GM18873 (cell line): ENCODE results near the gene SPON1.
"Not testable (repeated sequence)": the region's sequence is repeated elsewhere in the genome, so short reads cannot be mapped to it uniquely, and the experiment has no call there.

Source experiments
- ATAC-seq: cut with Tn5 transposase; IDR thresholded peaks from one replicate; pipeline ENCODE4 v1.9.1; 2021; ENCODE audit warnings: mild to moderate bottlenecking, moderate library complexity, moderate number of reproducible peaks; ENCODE audit not compliant: unreplicated experiment, low FRiP score

The SPON1 gene

DNA sequence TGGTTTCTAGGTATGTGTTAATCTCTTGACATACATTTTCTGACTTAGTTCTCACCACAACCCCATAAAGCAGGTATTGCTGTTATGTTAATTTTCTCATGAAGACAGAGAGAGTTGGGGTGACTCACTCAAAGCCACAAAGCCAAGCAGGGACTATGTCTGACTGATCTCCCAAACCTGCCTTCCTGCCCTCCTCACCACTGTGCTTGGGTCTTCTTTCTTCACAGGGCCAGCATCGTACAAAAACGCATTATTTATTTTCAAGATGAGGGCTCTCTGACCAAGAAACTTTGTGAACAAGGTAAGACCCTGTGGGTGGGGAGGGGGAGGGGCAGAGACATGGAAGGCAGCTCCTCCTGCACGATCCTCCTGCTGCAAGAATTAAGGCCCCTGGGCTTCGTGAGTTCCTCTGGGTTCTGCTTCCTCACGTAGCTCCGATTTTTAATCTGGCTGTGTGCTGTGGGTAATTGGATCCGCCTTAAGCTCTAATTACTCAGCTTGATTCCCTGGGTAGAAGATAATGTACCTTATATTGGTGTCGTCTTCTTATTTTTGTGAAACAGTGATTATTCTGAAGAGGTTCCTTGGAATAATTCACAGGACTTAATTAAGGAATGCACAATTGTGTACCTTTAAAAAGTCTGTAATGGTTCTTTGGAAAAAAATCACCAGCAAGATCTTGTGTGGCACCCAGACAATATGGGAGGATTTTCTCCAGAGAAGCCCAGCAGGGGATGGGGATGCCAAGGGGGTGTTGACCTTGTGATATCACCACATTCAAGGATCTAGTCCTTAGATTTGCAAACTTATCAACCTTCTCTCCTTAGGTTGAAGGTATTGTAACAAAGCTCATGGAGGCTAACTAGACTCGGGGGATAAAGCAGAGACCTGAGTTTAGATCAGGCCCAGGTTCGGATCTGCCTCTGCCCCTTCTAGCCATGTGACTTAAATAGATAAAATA is 112.9 kb downstream of the SPON1 start:
- ATAC-seq = no peak

DNA sequence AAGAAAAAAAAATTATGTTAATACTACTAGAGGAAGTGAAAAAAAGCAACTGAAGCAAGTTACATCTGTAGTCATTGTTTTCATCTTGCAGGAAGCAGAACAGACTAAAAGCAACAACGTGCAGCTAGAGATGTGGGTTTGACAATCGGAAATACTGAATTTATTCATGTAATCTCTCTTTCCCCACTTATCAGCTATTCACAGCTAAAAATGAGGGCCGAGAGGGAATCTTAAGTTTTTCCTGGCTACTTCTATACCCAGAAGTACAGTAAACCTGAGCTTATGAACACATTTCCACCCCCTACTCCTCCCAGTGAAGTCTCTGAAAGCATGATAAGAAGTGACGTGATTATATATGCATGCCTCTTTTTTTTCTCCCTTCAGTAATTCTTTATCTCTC is 116.5 kb downstream of the SPON1 start:
- no peak for ATAC-seq

DNA sequence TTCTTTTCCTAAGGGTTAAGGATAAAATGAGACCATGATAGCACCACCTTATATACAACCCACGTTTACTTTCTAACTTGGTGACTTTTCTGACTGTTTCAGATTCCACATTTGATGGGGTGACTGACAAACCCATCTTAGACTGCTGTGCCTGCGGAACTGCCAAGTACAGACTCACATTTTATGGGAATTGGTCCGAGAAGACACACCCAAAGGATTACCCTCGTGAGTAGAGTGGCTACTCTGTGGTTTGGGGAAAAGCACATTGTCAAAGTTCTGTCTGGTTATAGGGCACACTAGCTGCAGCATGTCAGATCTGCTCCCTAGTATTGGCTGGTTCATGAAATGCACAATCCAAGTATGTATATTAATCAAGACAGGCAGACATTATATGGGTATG is 117.3 kb downstream of the SPON1 start:
- no peak for ATAC-seq

DNA sequence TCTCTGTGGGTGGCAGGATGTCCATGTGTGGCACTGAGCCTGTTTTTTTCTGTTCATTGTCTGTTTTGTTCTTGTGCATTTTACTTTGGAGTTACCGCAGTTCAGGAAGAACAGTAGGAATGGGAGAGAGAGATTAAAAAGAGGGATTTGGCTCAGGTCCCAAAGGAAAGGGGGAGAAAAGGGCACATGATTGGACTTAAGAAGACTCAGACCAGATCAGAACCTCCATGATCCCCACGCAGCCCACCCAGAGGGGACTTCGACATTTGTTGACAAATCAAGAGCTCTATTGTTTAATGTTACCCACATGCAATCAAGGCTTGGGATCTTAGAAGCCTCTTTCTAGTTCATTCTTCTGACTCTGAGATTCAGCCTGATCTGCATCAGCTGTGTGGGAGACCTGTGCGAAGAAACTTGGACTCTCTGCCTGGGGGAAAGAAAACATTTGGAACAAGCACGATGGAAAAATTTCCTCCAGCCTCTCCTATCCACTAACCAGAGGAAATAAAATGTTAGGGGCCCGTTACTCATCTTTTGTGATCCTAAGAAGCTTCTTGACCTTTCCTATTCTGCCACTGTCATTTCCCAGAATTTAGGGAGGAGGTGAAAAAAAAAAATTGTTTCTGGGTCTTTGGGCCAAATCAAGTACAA is 119.2 kb downstream of the SPON1 start:
- no peak for ATAC-seq

DNA sequence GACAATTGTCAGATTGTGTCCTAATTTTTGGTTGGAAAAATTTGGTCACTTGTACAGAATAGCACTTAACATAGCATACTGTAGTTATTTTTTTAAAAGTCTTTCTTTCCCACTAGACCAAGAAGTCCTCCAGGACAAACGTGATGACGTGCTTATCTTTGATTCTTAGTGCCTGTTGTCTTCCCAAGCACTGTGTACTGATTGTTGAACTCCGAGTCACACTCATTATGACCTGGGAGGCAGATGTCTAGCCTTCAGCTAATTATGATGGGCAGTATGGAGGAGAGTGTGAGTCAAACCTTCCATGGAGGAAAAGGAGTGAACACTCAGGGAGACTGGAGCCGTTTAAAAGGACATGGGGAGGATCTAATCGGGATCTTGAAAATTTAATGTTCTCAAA is 119.8 kb downstream of the SPON1 start:
- no peak for ATAC-seq

DNA sequence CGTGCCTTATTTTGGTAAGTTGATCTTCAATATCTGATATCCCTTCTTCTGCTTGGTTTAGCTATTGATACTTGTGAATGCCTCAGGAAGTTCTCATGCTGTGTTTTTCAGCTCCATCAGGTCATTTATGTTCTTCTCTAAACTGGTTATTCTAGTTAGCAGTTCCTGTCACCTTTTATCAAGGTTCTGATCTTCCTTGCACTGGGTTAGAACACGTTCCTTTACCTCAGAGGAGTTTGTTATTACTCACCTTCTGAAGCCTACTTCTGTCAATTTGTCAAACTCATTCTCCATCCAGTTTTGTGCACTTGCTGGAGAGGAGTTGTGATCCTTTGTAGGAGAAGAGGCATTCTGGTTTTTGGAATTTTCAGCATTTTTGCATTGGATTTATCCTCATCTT is 126.3 kb downstream of the SPON1 start:
- not testable (repeated sequence) for ATAC-seq

DNA sequence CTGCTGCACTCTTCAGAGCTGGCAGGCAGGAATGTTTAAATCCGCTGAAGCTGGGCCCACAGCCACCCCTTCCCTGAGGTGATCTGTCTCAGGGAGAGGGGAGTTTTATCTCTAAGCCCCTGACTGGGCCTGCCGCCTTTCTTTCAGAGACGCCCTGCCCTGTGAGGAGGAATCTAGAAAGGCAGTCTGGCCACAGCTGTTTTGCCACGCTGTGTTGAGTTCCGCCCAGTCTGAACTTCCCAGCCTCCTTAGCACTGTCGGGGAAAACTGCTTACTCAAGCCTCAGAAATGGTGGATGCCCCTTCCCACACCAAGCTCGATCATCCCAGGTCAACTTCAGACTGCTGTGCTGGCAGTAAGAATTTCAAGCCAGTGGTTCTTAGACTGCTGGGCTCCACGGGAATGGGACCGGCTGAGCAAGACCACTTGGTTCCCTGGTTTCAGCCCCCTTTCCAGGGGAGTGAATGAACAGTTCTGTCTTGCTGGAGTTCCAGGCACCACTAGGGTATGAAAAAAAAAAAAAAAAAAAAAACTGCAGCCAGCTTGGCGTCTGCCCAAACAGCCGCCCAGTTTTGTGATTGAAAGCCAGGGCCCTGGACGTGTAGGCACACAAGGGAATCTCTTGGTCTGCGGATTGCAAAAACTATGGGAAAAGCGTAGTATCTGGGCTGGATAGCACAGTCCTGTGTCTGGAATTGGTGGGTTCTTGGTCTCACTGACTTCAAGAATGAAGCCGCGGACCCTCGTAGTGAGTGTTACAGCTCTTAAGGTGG is 127.4 kb downstream of the SPON1 start:
- no peak for ATAC-seq

DNA sequence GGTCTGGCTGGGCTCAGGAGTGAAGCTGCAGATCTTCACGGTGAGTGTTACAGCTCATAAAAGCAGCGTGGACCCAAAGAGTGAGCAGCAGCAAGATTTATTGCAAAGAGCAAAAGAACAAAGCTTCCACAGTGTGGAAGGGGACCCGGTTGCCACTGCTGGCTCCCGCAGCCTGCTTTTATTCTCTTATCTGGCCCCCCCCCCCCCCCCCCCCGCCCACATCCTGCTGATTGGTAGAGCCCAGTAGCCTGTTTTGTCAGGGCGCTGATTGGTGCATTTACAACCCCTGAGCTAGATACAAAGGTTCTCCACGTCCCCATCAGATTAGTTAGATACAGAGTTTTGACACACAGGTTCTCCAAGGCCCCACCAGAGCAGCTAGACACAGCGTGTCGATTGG is 128.1 kb downstream of the SPON1 start:
- not testable (repeated sequence) for ATAC-seq

DNA sequence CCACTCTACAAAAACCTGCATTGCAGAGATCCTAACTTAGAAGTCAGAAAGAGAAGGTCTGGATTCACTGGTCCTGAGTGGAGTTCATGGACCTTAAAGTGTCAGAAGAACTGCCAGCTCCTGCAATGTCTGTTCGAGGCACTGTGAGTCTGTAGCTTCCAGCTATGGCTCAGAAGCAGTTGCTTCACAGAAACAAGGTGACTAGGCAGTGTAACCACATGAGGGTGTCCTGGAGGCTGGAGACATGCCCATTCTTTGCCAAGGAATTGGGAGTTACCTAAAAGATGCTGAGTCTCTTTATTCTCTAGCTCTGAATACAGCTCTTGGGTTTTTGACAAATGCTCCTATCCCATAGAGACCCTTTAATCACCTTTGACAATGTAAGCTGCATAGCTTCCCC is 130.5 kb downstream of the SPON1 start:
- ATAC-seq = no peak

DNA sequence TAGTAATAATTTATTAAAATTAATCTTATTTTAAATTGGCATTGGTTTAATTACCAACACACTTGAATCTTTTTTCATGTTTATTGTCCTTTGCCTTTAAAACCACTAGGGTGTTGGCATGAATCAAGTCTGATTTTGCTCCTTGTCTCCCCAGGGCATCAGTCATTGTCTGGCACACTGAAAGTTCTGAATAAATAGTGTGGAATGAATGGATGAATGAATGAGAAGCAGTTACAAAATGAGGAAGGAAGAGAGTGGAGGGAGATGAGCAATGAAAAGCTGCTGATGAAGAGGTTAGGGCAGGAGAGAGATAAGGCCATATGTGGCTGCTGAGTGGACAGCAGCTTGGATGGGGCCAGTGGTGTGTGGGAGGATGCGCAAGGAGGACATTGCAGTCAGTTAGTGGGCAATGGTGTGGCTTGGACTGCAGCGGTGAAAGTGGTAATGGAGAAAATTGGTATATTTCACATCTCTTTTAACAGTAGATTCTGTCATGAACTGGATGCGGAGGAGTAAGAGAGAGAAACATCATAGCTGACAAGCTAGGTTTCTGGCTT is 132.0 kb downstream of the SPON1 start:
- no peak for ATAC-seq

DNA sequence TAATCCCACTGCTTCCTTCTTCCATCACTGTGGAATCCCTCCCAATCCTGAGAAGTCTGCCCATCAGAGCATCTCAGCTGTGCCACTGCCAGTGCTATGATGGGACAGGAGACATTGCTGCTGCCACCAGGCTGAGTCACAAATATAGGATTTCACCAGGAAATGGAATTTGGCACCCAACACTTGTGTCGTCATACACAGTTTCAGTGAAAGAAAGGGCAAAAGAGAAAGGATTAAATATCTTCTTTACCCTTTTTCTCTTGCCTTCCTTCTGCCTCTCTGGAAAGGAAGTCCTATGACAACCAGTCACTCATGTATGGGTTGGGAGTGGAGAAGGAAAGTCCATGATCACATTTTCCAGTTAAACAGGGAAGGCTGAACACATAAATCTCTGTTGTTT is 133.4 kb downstream of the SPON1 start:
- ATAC-seq = no peak

DNA sequence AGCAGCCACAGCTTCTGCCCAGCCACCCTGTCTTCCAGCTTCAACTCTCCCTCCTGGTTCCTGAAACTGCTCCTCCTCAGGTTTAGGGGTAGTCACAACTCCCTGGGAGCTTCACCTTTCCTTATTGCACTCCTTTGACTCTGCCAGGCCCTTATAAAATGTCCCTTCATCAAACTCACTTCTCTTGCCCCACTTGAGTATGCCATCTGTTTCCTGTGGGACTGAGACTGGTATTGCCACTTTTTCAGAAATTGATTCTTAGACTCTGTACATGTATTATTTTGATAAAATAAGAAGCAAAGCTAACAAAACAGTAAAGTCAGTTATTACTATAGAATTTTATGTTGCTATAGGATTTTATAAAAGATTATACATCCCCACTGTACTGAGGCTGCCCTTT is 134.1 kb downstream of the SPON1 start:
- no peak for ATAC-seq

DNA sequence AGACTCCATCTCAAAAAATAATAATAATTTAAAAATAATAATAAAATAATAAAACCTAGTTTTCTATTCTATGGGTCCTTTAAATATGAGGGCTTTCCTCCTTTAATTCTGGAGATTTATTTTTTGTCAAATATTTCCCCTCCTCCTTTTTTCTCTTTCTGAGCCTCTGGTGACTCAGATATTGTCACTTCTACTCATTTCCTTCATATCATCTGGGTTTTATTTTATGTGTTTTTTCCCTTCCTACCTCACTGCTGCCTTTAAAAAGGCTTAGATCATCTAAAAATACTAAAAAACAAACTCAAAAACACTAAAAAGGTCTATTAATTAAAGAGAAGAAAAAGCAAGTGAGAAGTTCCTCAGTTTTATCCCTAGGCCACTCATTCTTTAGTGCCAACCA is 138.9 kb downstream of the SPON1 start:
- ATAC-seq = no peak

DNA sequence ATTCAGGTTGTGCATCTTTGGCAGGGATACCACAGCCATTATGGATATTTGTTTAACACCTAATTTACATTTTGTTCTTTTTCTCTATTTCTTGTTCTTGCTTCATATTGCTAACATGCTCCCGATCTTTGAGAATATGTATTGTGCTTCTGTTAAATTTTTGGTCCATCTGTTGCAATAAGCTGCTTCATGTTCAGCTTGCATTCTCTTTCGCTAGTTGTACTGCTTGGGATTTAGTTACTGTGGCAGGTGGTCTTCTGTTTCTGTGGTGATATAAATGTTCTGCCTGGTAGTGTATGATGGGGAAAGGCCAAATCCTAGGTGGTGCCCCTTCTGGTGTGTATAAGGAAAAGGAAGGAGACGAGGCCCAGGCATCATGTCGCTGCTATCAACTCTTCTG is 140.2 kb downstream of the SPON1 start:
- ATAC-seq = no peak

DNA sequence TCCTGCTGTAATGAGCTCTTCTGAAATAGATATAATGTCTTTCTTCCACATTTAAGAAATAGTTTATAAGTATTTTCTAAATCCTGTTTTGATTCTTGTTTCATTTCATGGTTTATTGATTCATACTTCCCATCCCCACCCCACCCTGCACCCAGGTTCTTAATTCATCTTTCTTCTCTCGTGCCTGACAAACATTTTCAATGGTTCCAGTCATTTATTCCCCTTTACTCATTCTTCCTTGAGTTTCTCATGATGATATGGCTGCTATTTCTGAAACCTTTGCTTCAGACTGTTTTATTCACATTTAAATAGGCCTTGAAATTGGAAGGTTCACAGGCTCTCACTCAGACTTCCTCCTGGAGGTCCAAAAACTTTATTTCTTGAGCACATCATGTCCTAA is 142.9 kb downstream of the SPON1 start:
- no peak for ATAC-seq

DNA sequence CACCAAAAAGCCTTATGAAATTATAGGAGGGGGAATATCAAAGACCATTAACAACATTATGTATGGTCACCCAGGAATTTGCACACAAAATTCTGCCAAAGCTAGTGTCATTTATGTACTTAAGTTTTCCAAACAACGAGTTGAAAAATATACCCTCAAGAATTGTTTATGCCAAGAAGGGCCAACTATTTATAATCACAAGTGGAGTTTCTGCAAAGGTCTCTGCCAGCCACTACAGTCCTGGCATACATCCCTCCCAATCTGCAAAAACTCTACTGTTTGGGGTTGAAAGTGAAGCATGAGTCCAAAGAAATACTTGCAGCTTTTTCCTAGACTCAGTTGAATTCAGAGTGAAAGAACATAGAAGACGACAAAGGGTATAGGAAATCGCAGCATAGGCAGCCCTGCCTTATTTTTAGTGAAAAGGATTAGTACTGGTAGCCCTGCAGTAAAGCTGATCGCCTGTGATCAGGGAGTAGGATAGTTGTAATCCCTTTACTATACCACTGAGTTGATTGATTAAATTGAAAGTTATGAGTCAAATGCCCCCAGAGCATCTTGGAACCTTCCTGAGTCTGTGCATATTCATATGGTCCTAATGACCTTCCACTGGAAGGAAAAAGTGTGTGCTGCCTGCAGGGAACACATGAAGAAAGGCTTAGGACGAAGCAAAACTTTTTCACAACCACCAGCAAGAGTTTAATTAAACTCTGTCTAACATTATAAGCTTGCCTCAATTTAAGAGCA is 144.0 kb downstream of the SPON1 start:
- no peak for ATAC-seq

DNA sequence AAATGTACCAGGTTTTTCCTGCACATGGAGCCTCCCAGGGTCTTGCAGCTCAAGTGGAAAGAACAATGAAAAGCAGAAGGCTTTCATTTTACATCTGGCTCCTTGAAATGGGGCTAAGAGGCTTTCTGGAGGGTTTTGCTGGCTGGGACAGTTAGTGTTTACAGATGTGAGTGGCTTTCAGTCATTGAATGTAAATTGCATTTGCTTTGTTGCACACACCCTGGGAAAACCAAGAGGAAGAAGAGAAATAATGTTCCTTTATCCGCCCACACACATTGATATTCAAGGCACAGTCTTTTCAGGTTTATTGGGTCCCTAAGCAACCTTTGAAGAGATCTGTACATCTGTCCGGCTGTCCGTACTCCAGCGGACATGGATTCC is 144.5 kb downstream of the SPON1 start:
- no peak for ATAC-seq

DNA sequence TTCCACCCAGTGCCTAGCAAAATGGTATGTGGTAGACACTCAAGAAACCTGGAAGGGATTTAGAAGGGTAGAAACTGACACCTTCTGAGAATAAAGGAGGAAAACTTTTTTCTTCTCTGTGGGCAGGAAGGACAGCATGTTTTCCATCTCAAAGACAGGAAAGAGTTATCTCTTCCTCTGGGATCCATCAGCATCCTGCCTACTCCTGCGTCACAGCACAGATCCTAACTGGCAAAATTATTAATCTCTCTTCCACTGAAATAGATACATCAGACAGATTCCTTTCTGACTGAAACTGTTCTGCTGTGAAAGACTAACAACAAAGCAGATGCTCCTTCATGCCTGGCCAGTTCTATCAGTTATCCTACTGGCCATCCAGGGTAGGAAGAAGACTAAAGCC is 147.2 kb downstream of the SPON1 start:
- no peak for ATAC-seq

DNA sequence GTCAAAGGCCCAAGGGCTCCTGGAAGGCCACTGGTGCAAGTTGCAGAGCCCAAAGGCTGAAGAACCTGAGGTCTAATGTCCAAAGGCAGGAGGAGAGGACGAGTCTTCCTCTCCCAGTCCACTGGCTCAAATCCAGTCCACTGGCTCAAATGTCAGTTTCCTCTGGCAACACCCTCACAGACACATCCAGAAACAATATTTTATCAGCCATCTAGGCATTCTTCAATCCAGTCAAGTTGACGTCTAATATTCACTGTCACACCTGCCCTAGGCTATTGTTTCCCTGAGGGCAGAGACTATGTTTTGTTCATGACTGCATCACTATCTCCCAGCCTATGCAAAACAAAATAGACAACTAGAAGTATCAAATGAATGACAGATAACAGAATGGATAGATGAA is 148.1 kb downstream of the SPON1 start:
- no peak for ATAC-seq

DNA sequence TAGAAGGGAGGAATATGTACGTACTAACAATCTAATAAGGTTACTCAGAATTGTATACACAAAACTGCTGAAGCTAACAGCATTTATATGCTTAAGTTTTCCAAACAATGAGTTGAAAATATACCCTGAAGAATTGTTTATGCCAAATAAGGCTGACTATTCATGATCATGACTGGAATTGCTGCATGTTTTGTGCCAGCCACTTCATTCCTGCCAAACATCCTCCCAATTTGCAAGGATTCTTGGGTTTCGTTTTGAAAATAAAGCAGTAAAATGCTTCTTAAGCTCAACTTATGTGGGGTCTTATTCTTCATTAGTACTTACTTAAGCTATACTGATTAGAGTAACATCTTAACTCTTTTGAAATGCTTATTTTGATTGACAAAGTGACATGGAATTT is 149.0 kb downstream of the SPON1 start:
- ATAC-seq = no peak
